GM23248 (cell line): ENCODE results near the gene ACTL8.

Experiments
- EZH2 ChIP-seq: fragments of 200-600 bp; sonication (generic); IDR thresholded peaks from 2 replicates; pipeline ENCODE4 v1.6.1; 2018; ENCODE audit warnings: antibody characterized with exemption, mild to moderate bottlenecking; ENCODE audit not compliant: insufficient read depth, poor library complexity, severe bottlenecking
- EZH2phosphoT487 ChIP-seq: fragments of 200-600 bp; sonication (generic); IDR thresholded peaks from 2 replicates; pipeline ENCODE4 v1.6.1; 2018; ENCODE audit warnings: antibody characterized with exemption, moderate library complexity, mild to moderate bottlenecking, low read depth; ENCODE audit not compliant: insufficient read depth

DNA sequence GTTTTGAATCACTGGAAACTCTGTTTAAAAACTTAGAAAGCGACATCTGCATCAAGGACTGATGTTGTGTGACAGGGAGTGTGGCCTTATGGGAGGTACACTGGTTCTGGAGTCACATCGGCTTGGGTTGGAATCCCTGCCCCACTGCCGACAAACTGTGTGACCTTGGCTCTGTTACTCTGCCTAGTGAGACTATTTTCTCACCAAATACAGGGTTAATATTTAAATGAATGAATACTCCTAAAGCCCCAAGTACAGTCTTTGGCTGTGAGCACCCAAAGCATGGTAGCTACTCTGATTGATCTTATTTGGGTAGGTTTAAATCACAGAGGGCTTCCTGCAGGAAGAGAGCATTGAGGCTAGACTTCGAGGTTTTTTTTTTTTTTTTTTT is 102.0 kb downstream of the ACTL8 start:
- TF ChIP-seq EZH2phosphoT487 (no peak), EZH2 (no peak)
